IMR-90 (cell line): ENCODE results near the gene EMILIN2. TPM values are rescaled to one million over a fixed set of nuclear protein-coding genes. Genes with fewer than 3 reads are reported as not detected.

Source experiments
- ATAC-seq: fragments of 200-7000 bp; cut with Tn5 transposase; 2 replicates; pipeline ENCODE4 v1.9.1; 2020; ENCODE audit warnings: low read depth, mild to moderate bottlenecking, moderate library complexity
- BruUV-seq: library from RNA; stranded (reverse); fragments of 400-500 nt; replicated peaks from 2 replicates; lab custom pipeline; 2021; lab: Mats Ljungman, UMichigan
- CTCF ChIA-PET: fragments of 300-600 bp; formaldehyde crosslinking; extraction: SDS; loops from one replicate; lab custom pipeline; 2021; ENCODE audit warnings: antibody characterized with exemption; lab: Yijun Ruan, JAX
- POLR2A ChIA-PET: fragments of 300-600 bp; sonication (Branson Sonifier 250); formaldehyde crosslinking; loops from one replicate; lab custom pipeline; 2022; ENCODE audit warnings: antibody characterized with exemption; ENCODE audit not compliant: unreplicated experiment; lab: Charles Lee
- DNase-seq: peaks from one replicate; pipeline ENCODE4 v3.0.0; 2013
- H2AFZ ChIP-seq: replicated peaks from 2 replicates; pipeline ENCODE3; 2013; ENCODE audit warnings: low read length, mild to moderate bottlenecking; ENCODE audit not compliant: poor library complexity
- H2AK5ac ChIP-seq: 2 replicates; pipeline ENCODE4 v1.6.1; 2013; ENCODE audit warnings: low read depth, low read length, inconsistent platforms
- H2AK9ac ChIP-seq: replicated peaks from 2 replicates; pipeline ENCODE3; 2013; ENCODE audit warnings: mild to moderate bottlenecking, low read depth, low read length, moderate library complexity; ENCODE audit not compliant: poor library complexity
- H2BK120ac ChIP-seq: 2 replicates; pipeline ENCODE4 v1.6.1; 2013; ENCODE audit warnings: low read depth, low read length, inconsistent platforms
- H2BK15ac ChIP-seq: 3 replicates; pipeline ENCODE4 v1.6.1; 2013; ENCODE audit warnings: low read depth, low read length, inconsistent platforms
- H2BK20ac ChIP-seq: 2 replicates; pipeline ENCODE4 v1.6.1; 2013; ENCODE audit warnings: low read depth, mild to moderate bottlenecking, inconsistent platforms, low read length, moderate library complexity
- H2BK5ac ChIP-seq: 2 replicates; pipeline ENCODE4 v1.6.1; 2013; ENCODE audit warnings: mild to moderate bottlenecking, low read depth, low read length, inconsistent platforms; ENCODE audit not compliant: poor library complexity, severe bottlenecking
- H3K14ac ChIP-seq: replicated peaks from 2 replicates; pipeline ENCODE4 v1.6.1; 2013; ENCODE audit warnings: low read depth, low read length, inconsistent platforms
- H3K18ac ChIP-seq: 2 replicates; pipeline ENCODE4 v1.6.1; 2013; ENCODE audit warnings: low read depth, low read length, control low read depth
- H3K23ac ChIP-seq: 2 replicates; pipeline ENCODE4 v1.6.1; 2013; ENCODE audit warnings: low read depth, low read length, inconsistent platforms
- H3K27ac ChIP-seq: 2 replicates; pipeline ENCODE4 v1.5.1; 2013; ENCODE audit warnings: mild to moderate bottlenecking, control low read depth, low read length; ENCODE audit not compliant: insufficient read depth
- H3K27me3 ChIP-seq: 2 replicates; pipeline ENCODE4 v1.6.1; 2013; ENCODE audit warnings: low read length; ENCODE audit not compliant: control insufficient read depth, insufficient read depth
- H3K36me3 ChIP-seq: 2 replicates; pipeline ENCODE4 v1.6.1; 2013; ENCODE audit warnings: low read length, mixed read lengths; ENCODE audit not compliant: control insufficient read depth, insufficient read depth
- H3K4ac ChIP-seq: 2 replicates; pipeline ENCODE4 v1.6.1; 2013; ENCODE audit warnings: low read depth, low read length, inconsistent platforms
- H3K4me1 ChIP-seq: 2 replicates; pipeline ENCODE4 v1.6.1; 2013; ENCODE audit warnings: low read length, mixed read lengths; ENCODE audit not compliant: control insufficient read depth, insufficient read depth
- H3K4me2 ChIP-seq: 2 replicates; pipeline ENCODE4 v1.6.1; 2013; ENCODE audit warnings: low read depth, mild to moderate bottlenecking, control low read depth, low read length, moderate library complexity
- H3K4me3 ChIP-seq: 2 replicates; pipeline ENCODE4 v1.5.1; 2013; ENCODE audit warnings: low read depth, mild to moderate bottlenecking, control low read depth, low read length, moderate library complexity; ENCODE audit not compliant: insufficient read depth
- H3K56ac ChIP-seq: 2 replicates; pipeline ENCODE4 v1.6.1; 2013; ENCODE audit warnings: low read length, inconsistent platforms; ENCODE audit not compliant: insufficient read depth; ENCODE audit errors: extremely low read depth
- H3K79me1 ChIP-seq, 2 experiments: 2 replicates each; pipeline ENCODE4 v1.6.1; 2013; ENCODE audit warnings: low read length in 2 of 2, inconsistent platforms in 1 of 2, low read depth in 1 of 2
- H3K9ac ChIP-seq: 2 replicates; pipeline ENCODE4 v1.6.1; 2013; ENCODE audit warnings: low read depth, low read length, control low read depth
- H3K9me1 ChIP-seq: 2 replicates; pipeline ENCODE4 v1.6.1; 2013; ENCODE audit warnings: low read length, inconsistent platforms; ENCODE audit not compliant: insufficient read depth
- H3K9me3 ChIP-seq: 2 replicates; pipeline ENCODE4 v1.6.1; 2013; ENCODE audit warnings: low read length; ENCODE audit not compliant: control insufficient read depth, insufficient read depth
- H4K20me1 ChIP-seq: 2 replicates; pipeline ENCODE4 v1.6.1; 2013; ENCODE audit warnings: low read length, inconsistent platforms; ENCODE audit not compliant: insufficient read depth
- H4K5ac ChIP-seq: 2 replicates; pipeline ENCODE4 v1.6.1; 2013; ENCODE audit warnings: mild to moderate bottlenecking, low read depth, low read length, control low read depth
- H4K8ac ChIP-seq, 2 experiments: 2 replicates each; pipeline ENCODE4 v1.6.1; 2013; ENCODE audit warnings: low read depth in 2 of 2, low read length in 2 of 2, control low read depth in 1 of 2, inconsistent platforms in 1 of 2
- H4K91ac ChIP-seq: 2 replicates; pipeline ENCODE4 v1.6.1; 2013; ENCODE audit warnings: low read depth, low read length, inconsistent platforms; ENCODE audit not compliant: insufficient read depth
- NFE2L2 ChIP-seq: fragments of 150-350 bp; IDR thresholded peaks from 2 replicates; pipeline ENCODE4 v1.6.1; 2016; ENCODE audit warnings: low read depth, mild to moderate bottlenecking, low read length
- POLR2A ChIP-seq: IDR thresholded peaks from 2 replicates; pipeline ENCODE4 v1.6.1; 2012; ENCODE audit warnings: mild to moderate bottlenecking, low read depth, low read length
- WGBS, 2 experiments: methylation state at CpG; one replicate each; pipeline versions ENCODE4 v1.1.5 to v1.1.7; 2013; ENCODE audit warnings: missing lambda C conversion rate in 2 of 2; ENCODE audit not compliant: insufficient read length in 1 of 2; ENCODE audit errors: extremely low coverage in 2 of 2; 5-methylcytosine and 5-hydroxymethylcytosine counted together
- dilution Hi-C: fragments of 300-500 bp; cut with HindIII; formaldehyde crosslinking; loops from one replicate; pipeline ENCODE4 v1.14.3; 2018; ENCODE audit warnings: low sequenced_read_pairs; ENCODE audit not compliant: unreplicated experiment
- in situ Hi-C: fragments of 300-500 bp; cut with MboI; formaldehyde crosslinking; loops from 3 replicates; pipeline ENCODE4 v1.14.3; 2019; ENCODE audit warnings: low sequenced_read_pairs, inconsistent platforms, mixed read lengths
- intact Hi-C: fragments of 100-400 bp; cut with micrococcal nuclease; formaldehyde crosslinking; loops from 2 replicates; pipeline ENCODE4 v1.10.0; 2022
- polyA plus RNA-seq, 3 experiments: library from polyadenylated mRNA; depleted of rRNA; stranded (reverse); fragments of >200 nt; gene quantifications; 2 replicates each; pipeline ENCODE4 v1.2.3, GENCODE V29; 2012; ENCODE audit warnings: low replicate concordance in 1 of 3
- total RNA-seq: library from RNA; depleted of rRNA; stranded (reverse); fragments of >200 nt; gene quantifications from 2 replicates; pipeline ENCODE4 v1.2.3, GENCODE V29; 2012

The EMILIN2 gene
- total and polyA plus RNA-seq, 2 of the 4 experiments (the other 2 are of a cell fraction): under 0.01 to 0.14 TPM

GRCh38 chr18:2823966-2824365, 22.8 kb upstream of the EMILIN2 start:
- no peaks in the 10 kb centered on the region for H3K9me3 ChIP-seq
- H3K27ac ChIP-seq: no peak overlapping the region
- H2BK20ac ChIP-seq: no peak overlapping the region
- H3K56ac ChIP-seq: no peak overlapping the region
- H3K4me2 ChIP-seq: no peak overlapping the region
- H4K8ac ChIP-seq: no peak overlapping the region
- H3K36me3 ChIP-seq: no peaks in the 10 kb centered on the region
- no peak overlapping the region for H3K9ac ChIP-seq
- DNase-seq (no peak), ATAC-seq (no peak)
- no peak overlapping the region for H4K5ac ChIP-seq
- no peak overlapping the region for H2AK5ac ChIP-seq
- H3K79me1 ChIP-seq: no peaks in the 10 kb centered on the region
- POLR2A ChIA-PET: no interaction called here
- in situ Hi-C loops (no loop called here), intact Hi-C loops (no loop called here), dilution Hi-C loops (no loop called here)
- WGBS, 2 experiments: no CpG with 5 or more reads among the region's 2 CpGs
- peaks cover 2% of the 10 kb centered on the region; the same call in 1 of the 2 replicates for H3K4me1 ChIP-seq
- H3K14ac ChIP-seq: no peak overlapping the region
- no peak overlapping the region for H3K18ac ChIP-seq
- H4K20me1 ChIP-seq: no peaks in the 10 kb centered on the region
- H3K4me3 ChIP-seq: no peak overlapping the region
- H2AK9ac ChIP-seq: no peak overlapping the region
- no peak overlapping the region for H2BK15ac ChIP-seq
- no peak overlapping the region for H2BK5ac ChIP-seq
- H3K9me1 ChIP-seq: no peaks in the 10 kb centered on the region
- BruUV-seq: no TSS peak
- no peak overlapping the region for H2AFZ ChIP-seq
- no peak overlapping the region for H2BK120ac ChIP-seq
- no peak overlapping the region for H3K4ac ChIP-seq
- TF ChIP-seq POLR2A: no peak
- TF ChIP-seq NFE2L2: no peak
- H4K91ac ChIP-seq: no peak overlapping the region
- H3K23ac ChIP-seq: no peak overlapping the region
- CTCF ChIA-PET: no interaction called here
- peaks cover 11% of the 10 kb centered on the region for H3K27me3 ChIP-seq
